ENCODE results near the gene GPR17.

Gene GPR17

DNA sequence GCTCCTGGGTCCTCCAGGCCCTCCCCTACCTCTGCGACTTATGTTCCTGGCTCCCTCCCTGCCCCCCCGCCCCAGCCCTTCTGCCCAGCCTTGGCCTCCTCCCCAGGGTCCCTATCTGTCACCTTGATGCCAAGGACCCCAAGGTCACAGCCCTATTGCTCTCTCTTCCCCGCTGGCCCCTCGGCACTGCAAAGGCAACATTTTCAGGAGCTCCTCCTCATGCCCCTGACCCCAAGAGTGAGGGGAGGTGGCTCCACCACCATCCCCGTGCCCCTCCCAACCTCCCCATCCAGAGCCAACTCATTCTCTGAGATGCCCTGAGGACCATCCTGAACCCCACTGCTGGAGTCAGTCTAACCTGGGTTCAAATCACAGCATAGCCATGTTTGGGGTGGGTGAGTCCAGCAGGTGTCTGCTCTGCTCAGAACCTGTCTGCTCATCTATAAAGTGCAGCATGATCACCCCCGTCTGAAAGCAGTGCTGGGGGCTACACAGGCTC is 17.7 kb downstream of the GPR17 start:
- Histone ChIP-seq H3K4me1 (ENCODE audit: control insufficient read depth, insufficient read depth, low read depth, low read length) (peaks cover 25% of the 10 kb centered on the region), H3K4ac (ENCODE audit: low read depth in 1 of 2, low read length in 2 of 2) (no peak overlapping the region), H2AFZ (ENCODE audit: low read depth, low read length) (no peak overlapping the region), H2AK5ac (ENCODE audit: low read length, severe bottlenecking) (no peak overlapping the region), H3K14ac (ENCODE audit: low read length in 2 of 2) (no peak overlapping the region), H3K27me3 (ENCODE audit: control insufficient read depth in 1 of 2, insufficient read depth in 1 of 2, low read length in 2 of 2) (peaks cover 12 to 32% of the 10 kb centered on the region in 2 experiments), H2BK12ac (ENCODE audit: low read length in 2 of 2) (peak overlapping the region in 1 of 2 experiments; percentile 17), H3K27ac (ENCODE audit: low read length, poor library complexity, severe bottlenecking) (no peak overlapping the region), H3K23ac (ENCODE audit: low read length in 2 of 2) (no peak overlapping the region), H2BK5ac (ENCODE audit: low read depth, low read length, poor library complexity, severe bottlenecking) (no peak overlapping the region), H3K4me3 (ENCODE audit: insufficient read depth in 1 of 2, low read depth in 1 of 2, low read length in 2 of 2) (no peak overlapping the region), H3K9me3 (ENCODE audit: control insufficient read depth, low read length) (peaks cover 3% of the 10 kb centered on the region), H3K36me3 (ENCODE audit: control insufficient read depth in 1 of 2, insufficient read depth in 2 of 2, low read depth in 1 of 2, low read length in 2 of 2) (peaks cover 0 to 11% of the 10 kb centered on the region in 2 experiments), H2BK15ac (ENCODE audit: low read depth, poor library complexity, severe bottlenecking) (no peak overlapping the region), H4K91ac (ENCODE audit: low read length) (peak overlapping the region; percentile 36), H3K79me1 (replicated peaks; ENCODE audit: low read length, poor library complexity, severe bottlenecking) (peaks cover 14% of the 10 kb centered on the region), H3K18ac (ENCODE audit: low read depth in 1 of 2, low read length in 2 of 2) (peak overlapping the region in 1 of 2 experiments; percentile 19), H4K8ac (ENCODE audit: low read length) (peak overlapping the region; percentile 32), H3K9ac (ENCODE audit: low read length) (no peak overlapping the region), H2BK120ac (ENCODE audit: low read depth, low read length) (no peak overlapping the region), H3K4me2 (ENCODE audit: low read length, poor library complexity, severe bottlenecking) (no peak overlapping the region)
- 89% methylated on average over 5 of the region's 6 CpGs for WGBS
- no peak for DNase-seq

DNA sequence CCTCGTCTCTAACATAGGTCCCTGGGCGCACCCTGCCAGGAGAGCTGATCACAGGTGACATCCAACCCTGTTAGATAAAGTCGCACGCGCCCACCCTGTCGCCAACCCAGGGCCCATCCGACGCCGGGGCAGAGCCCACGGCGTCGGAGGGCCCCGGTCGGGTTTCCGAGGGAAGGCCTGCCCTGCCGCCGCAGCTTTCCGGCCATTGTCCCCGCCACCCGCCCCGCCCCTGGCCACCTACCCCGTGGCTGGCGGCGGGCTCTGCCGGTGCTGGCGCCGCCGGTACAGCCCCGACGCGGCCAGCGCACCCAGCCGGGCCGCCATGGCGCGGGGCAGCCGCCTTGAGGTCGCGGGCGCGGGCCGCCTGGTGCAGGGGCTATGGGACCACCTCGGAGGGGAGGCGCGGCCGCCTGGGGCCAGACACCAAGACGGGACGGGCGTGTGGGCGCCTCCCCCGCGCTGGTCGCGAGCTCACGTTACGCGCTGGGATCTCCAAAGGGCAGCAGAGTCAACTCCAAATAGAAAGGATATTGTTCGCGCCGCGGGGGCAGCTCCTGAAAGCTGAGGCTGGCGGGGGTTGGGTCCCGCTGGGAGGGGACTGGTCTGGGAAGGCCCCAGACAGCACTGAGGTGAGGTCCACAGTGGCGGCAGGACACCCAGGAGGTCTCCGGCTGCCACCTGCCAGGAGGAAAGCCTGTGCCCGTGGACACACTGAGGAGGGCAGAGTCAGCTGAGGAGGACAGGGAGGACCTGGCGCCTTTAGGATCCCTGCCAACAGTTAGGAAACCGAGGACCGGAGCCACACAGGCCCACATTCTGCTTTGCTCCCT is 18.3 kb downstream of the GPR17 start:
- Histone ChIP-seq H3K9me3 (ENCODE audit: control insufficient read depth, low read length) (peaks cover 3% of the 10 kb centered on the region), H3K4me2 (ENCODE audit: low read length, poor library complexity, severe bottlenecking) (peak overlapping the region; percentile 82), H3K18ac (ENCODE audit: low read depth in 1 of 2, low read length in 2 of 2) (peak overlapping the region; percentile 45 to 46), H3K36me3 (ENCODE audit: control insufficient read depth in 1 of 2, insufficient read depth in 2 of 2, low read depth in 1 of 2, low read length in 2 of 2) (peaks cover 0 to 11% of the 10 kb centered on the region in 2 experiments), H2BK12ac (ENCODE audit: low read length in 2 of 2) (peak overlapping the region in 1 of 2 experiments; percentile 17), H4K8ac (ENCODE audit: low read length) (peak overlapping the region; percentile 78), H3K4me1 (ENCODE audit: control insufficient read depth, insufficient read depth, low read depth, low read length) (peaks cover 25% of the 10 kb centered on the region), H3K27me3 (ENCODE audit: control insufficient read depth in 1 of 2, insufficient read depth in 1 of 2, low read length in 2 of 2) (peaks cover 12 to 32% of the 10 kb centered on the region in 2 experiments), H2BK15ac (ENCODE audit: low read depth, poor library complexity, severe bottlenecking) (peak overlapping the region; percentile 83), H2BK120ac (ENCODE audit: low read depth, low read length) (no peak overlapping the region), H2BK5ac (ENCODE audit: low read depth, low read length, poor library complexity, severe bottlenecking) (no peak overlapping the region), H2AFZ (ENCODE audit: low read depth, low read length) (no peak overlapping the region), H3K4ac (ENCODE audit: low read depth in 1 of 2, low read length in 2 of 2) (peak overlapping the region in 1 of 2 experiments; percentile 65), H3K4me3 (ENCODE audit: insufficient read depth in 1 of 2, low read depth in 1 of 2, low read length in 2 of 2) (peak overlapping the region in 1 of 2 experiments; percentile 51), H2AK5ac (ENCODE audit: low read length, severe bottlenecking) (no peak overlapping the region), H3K9ac (ENCODE audit: low read length) (no peak overlapping the region), H3K23ac (ENCODE audit: low read length in 2 of 2) (no peak overlapping the region), H3K27ac (ENCODE audit: low read length, poor library complexity, severe bottlenecking) (no peak overlapping the region), H3K79me1 (replicated peaks; ENCODE audit: low read length, poor library complexity, severe bottlenecking) (peaks cover 16% of the 10 kb centered on the region), H3K14ac (ENCODE audit: low read length in 2 of 2) (peak overlapping the region in 1 of 2 experiments; percentile 4), H4K91ac (ENCODE audit: low read length) (peak overlapping the region; percentile 86)
- WGBS: 23% methylated on average over 69 of the region's 69 CpGs
- no peak for DNase-seq

DNA sequence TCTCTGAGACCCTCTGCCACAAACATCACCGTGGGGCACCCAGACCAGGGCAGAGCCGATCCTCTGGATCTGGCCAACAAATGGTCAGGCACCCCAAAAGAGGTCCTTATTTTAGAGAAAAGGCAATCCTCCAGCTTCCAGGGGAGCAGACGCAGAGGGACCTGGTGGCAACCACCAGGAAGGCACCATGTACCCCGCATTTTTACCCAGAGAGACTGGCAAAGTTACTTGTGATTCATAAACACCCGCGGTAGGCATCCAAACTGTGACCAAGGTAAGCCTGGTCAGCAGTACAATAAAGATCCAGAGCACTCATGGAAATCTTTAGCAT is 18.9 kb downstream of the GPR17 start:
- 96% methylated on average over 6 of the region's 6 CpGs for WGBS
- no peak overlapping the region for H2BK12ac ChIP-seq (ENCODE audit: low read length in 2 of 2)

DNA sequence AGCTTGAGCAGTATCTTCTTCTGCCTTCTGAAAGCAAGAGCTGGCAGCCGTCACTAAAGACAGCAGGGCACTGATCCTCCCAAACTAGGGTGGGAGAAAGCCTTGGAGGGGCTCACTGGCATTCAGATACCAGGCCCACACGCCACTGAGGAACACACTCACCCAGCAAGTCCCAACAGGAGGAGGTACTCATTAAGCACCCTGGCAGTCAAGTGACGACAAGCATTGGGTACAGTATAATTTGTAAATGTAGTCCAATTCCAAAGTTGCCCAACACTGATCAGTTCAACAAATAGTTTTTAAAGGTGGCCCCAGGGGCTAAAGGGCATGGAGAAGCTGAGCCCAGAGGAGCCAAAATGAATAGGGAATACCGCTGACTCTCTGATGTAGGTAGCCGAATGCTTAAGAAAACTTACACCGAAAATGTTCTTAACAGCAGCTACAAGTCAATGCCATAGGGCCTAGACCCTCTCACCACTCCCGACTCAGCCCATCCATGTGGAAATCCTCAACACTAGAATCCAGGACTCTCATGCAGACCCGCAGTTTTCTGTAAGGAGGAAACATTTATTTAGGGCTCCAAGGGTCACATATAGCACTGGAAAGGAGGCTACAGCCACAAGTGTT is 19.4 kb downstream of the GPR17 start:
- WGBS: 95% methylated on average over 7 of the region's 8 CpGs

More for the DNA sequence above, 18.9 kb downstream of the GPR17 start:
- Histone ChIP-seq H2BK15ac (ENCODE audit: low read depth, poor library complexity, severe bottlenecking) (no peak overlapping the region), H2BK120ac (ENCODE audit: low read depth, low read length) (no peak overlapping the region), H3K4ac (ENCODE audit: low read depth in 1 of 2, low read length in 2 of 2) (no peak overlapping the region), H3K14ac (ENCODE audit: low read length in 2 of 2) (no peak overlapping the region), H2AK5ac (ENCODE audit: low read length, severe bottlenecking) (no peak overlapping the region), H3K27me3 (ENCODE audit: control insufficient read depth in 1 of 2, insufficient read depth in 1 of 2, low read length in 2 of 2) (peaks cover 12 to 32% of the 10 kb centered on the region in 2 experiments), H2AFZ (ENCODE audit: low read depth, low read length) (no peak overlapping the region), H3K4me2 (ENCODE audit: low read length, poor library complexity, severe bottlenecking) (no peak overlapping the region), H3K9ac (ENCODE audit: low read length) (no peak overlapping the region), H3K18ac (ENCODE audit: low read depth in 1 of 2, low read length in 2 of 2) (peak overlapping the region in 1 of 2 experiments; percentile 46), H3K23ac (ENCODE audit: low read length in 2 of 2) (no peak overlapping the region), H3K4me3 (ENCODE audit: insufficient read depth in 1 of 2, low read depth in 1 of 2, low read length in 2 of 2) (no peak overlapping the region), H3K79me1 (replicated peaks; ENCODE audit: low read length, poor library complexity, severe bottlenecking) (peaks cover 15% of the 10 kb centered on the region), H4K8ac (ENCODE audit: low read length) (no peak overlapping the region), H3K9me3 (ENCODE audit: control insufficient read depth, low read length) (peaks cover 3% of the 10 kb centered on the region), H4K91ac (ENCODE audit: low read length) (no peak overlapping the region), H3K36me3 (ENCODE audit: control insufficient read depth in 1 of 2, insufficient read depth in 2 of 2, low read depth in 1 of 2, low read length in 2 of 2) (peaks cover 0 to 8% of the 10 kb centered on the region in 2 experiments), H3K27ac (ENCODE audit: low read length, poor library complexity, severe bottlenecking) (no peak overlapping the region), H2BK5ac (ENCODE audit: low read depth, low read length, poor library complexity, severe bottlenecking) (no peak overlapping the region), H3K4me1 (ENCODE audit: control insufficient read depth, insufficient read depth, low read depth, low read length) (peaks cover 25% of the 10 kb centered on the region)
- DNase-seq: no peak

More for the DNA sequence above, 19.4 kb downstream of the GPR17 start:
- Histone ChIP-seq H3K14ac (ENCODE audit: low read length in 2 of 2) (no peak overlapping the region), H2BK15ac (ENCODE audit: low read depth, poor library complexity, severe bottlenecking) (no peak overlapping the region), H3K79me1 (replicated peaks; ENCODE audit: low read length, poor library complexity, severe bottlenecking) (peaks cover 15% of the 10 kb centered on the region), H2AK5ac (ENCODE audit: low read length, severe bottlenecking) (no peak overlapping the region), H2AFZ (ENCODE audit: low read depth, low read length) (no peak overlapping the region), H2BK12ac (ENCODE audit: low read length in 2 of 2) (no peak overlapping the region), H2BK5ac (ENCODE audit: low read depth, low read length, poor library complexity, severe bottlenecking) (no peak overlapping the region), H3K18ac (ENCODE audit: low read depth in 1 of 2, low read length in 2 of 2) (no peak overlapping the region), H3K27ac (ENCODE audit: low read length, poor library complexity, severe bottlenecking) (no peak overlapping the region), H3K27me3 (ENCODE audit: control insufficient read depth in 1 of 2, insufficient read depth in 1 of 2, low read length in 2 of 2) (peaks cover 12 to 32% of the 10 kb centered on the region in 2 experiments), H3K4me1 (ENCODE audit: control insufficient read depth, insufficient read depth, low read depth, low read length) (peaks cover 25% of the 10 kb centered on the region), H2BK120ac (ENCODE audit: low read depth, low read length) (no peak overlapping the region), H3K9ac (ENCODE audit: low read length) (no peak overlapping the region), H3K4me2 (ENCODE audit: low read length, poor library complexity, severe bottlenecking) (no peak overlapping the region), H3K23ac (ENCODE audit: low read length in 2 of 2) (no peak overlapping the region), H4K91ac (ENCODE audit: low read length) (no peak overlapping the region), H3K4ac (ENCODE audit: low read depth in 1 of 2, low read length in 2 of 2) (no peak overlapping the region), H3K36me3 (ENCODE audit: control insufficient read depth in 1 of 2, insufficient read depth in 2 of 2, low read depth in 1 of 2, low read length in 2 of 2) (peaks cover 0 to 5% of the 10 kb centered on the region in 2 experiments), H4K8ac (ENCODE audit: low read length) (no peak overlapping the region), H3K4me3 (ENCODE audit: insufficient read depth in 1 of 2, low read depth in 1 of 2, low read length in 2 of 2) (no peak overlapping the region), H3K9me3 (ENCODE audit: control insufficient read depth, low read length) (peaks cover 3% of the 10 kb centered on the region)
- no peak for DNase-seq

Measured in mesenchymal stem cell (in vitro differentiated cells and primary cell).